Neural progenitor cell (in vitro differentiated cells): ENCODE measurements around the gene NAV1.

ENCODE experiments used
- EZH2 ChIP-seq: fragments of 200-600 bp; sonication (generic); IDR thresholded peaks from 2 replicates; pipeline ENCODE4 v1.6.1; 2017; ENCODE audit warnings: antibody characterized with exemption, mild to moderate bottlenecking, moderate library complexity
- TF ChIP-seq, protein P1 (sequence below): fragments of 200-600 bp; sonication (generic); IDR thresholded peaks from 2 replicates; pipeline ENCODE4 v1.5.1; 2017; ENCODE audit warnings: antibody characterized with exemption, mild to moderate bottlenecking

DNA sequence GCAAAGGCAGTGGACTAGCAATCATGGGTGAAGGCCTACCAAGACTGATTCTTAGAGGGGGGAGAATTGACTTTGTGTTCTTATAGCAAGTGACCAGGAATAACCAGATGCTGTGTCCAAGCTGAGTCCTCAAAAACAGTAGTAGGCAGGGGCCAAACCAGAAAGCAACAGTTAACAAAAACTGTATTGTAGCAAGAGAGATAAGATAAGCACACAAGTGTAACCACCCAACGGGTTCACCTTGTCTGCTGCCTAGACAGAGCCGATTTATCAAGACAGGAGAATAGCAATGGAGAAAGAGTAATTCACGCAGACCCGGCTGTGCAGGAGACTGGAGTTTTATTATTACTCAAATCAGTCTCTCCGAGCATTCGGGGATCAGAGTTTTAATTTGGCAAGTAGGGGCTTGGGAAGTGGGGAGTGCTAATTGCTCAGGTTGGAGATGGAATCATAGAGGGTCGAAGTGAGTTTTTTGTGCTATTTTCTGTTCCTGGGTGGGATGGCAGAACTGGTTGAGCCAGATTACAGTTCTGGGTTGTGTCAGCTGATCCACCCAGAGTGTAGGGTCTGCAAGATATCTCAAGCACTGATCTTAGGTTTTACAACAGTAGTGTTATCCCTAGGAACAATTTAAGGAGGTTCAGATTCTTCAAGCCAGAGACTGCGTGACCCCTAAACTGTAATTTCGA is 23.7 kb upstream of the NAV1 start:
- TF ChIP-seq, protein P1, sequence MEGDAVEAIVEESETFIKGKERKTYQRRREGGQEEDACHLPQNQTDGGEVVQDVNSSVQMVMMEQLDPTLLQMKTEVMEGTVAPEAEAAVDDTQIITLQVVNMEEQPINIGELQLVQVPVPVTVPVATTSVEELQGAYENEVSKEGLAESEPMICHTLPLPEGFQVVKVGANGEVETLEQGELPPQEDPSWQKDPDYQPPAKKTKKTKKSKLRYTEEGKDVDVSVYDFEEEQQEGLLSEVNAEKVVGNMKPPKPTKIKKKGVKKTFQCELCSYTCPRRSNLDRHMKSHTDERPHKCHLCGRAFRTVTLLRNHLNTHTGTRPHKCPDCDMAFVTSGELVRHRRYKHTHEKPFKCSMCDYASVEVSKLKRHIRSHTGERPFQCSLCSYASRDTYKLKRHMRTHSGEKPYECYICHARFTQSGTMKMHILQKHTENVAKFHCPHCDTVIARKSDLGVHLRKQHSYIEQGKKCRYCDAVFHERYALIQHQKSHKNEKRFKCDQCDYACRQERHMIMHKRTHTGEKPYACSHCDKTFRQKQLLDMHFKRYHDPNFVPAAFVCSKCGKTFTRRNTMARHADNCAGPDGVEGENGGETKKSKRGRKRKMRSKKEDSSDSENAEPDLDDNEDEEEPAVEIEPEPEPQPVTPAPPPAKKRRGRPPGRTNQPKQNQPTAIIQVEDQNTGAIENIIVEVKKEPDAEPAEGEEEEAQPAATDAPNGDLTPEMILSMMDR: no peak
- TF ChIP-seq EZH2: no peak
